Caco-2 (cell line): Measurements from ENCODE around the gene CFAP54. TPM values are rescaled to one million over a fixed set of nuclear protein-coding genes. Genes with fewer than 3 reads are reported as not detected.

Experiments
- BruUV-seq: library from RNA; stranded (reverse); fragments of 400-500 nt; replicated peaks from 2 replicates; lab custom pipeline; 2021; lab: Mats Ljungman, UMichigan
- CTCF ChIA-PET: fragments of 300-600 bp; sonication (Branson Sonifier 250); formaldehyde crosslinking; loops from one replicate; lab custom pipeline; 2022; ENCODE audit warnings: antibody characterized with exemption; lab: Charles Lee
- POLR2A ChIA-PET: fragments of 300-600 bp; sonication (Branson Sonifier 250); formaldehyde crosslinking; loops from one replicate; lab custom pipeline; 2022; ENCODE audit warnings: antibody characterized with exemption; lab: Charles Lee
- DNase-seq, 2 experiments: peaks; one replicate each; pipeline versions ENCODE4 v3.0.0 to v3.0.0-alpha.2; 2020 to 2022
- H3K27me3 ChIP-seq: replicated peaks from 2 replicates; pipeline ENCODE4 v1.6.0; 2011; ENCODE audit warnings: low read length; ENCODE audit not compliant: control insufficient read depth, insufficient read depth
- H3K36me3 ChIP-seq: 2 replicates; pipeline ENCODE4 v1.5.1; 2011; ENCODE audit warnings: low read length; ENCODE audit not compliant: control insufficient read depth, insufficient read depth
- H3K4me1 ChIP-seq: fragments of 250-450 bp; sonication (Bioruptor Pico); 2 replicates; pipeline ENCODE4 v1.5.1; 2020; ENCODE audit warnings: mild to moderate bottlenecking
- H3K4me3 ChIP-seq: 2 replicates; pipeline ENCODE4 v1.5.1; 2011; ENCODE audit warnings: low read depth, mild to moderate bottlenecking, control low read depth, low read length
- H3K9me3 ChIP-seq: fragments of 250-450 bp; sonication (Bioruptor Pico); 2 replicates; pipeline ENCODE4 v1.5.1; 2020; ENCODE audit warnings: mild to moderate bottlenecking, moderate library complexity
- H3K27ac Mint-ChIP-seq: one replicate; pipeline ENCODE4 v1.8.0; 2022; ENCODE audit warnings: mixed read lengths; ENCODE audit not compliant: unreplicated experiment
- H3K27me3 Mint-ChIP-seq: one replicate; pipeline ENCODE4 v1.8.0; 2022; ENCODE audit warnings: mixed read lengths; ENCODE audit not compliant: insufficient read depth, unreplicated experiment
- H3K36me3 Mint-ChIP-seq: one replicate; pipeline ENCODE4 v1.8.0; 2022; ENCODE audit warnings: mild to moderate bottlenecking, mixed read lengths; ENCODE audit not compliant: insufficient read depth, unreplicated experiment
- H3K4me1 Mint-ChIP-seq: one replicate; pipeline ENCODE4 v1.8.0; 2022; ENCODE audit warnings: low read depth, mixed read lengths; ENCODE audit not compliant: unreplicated experiment
- H3K4me3 Mint-ChIP-seq: one replicate; pipeline ENCODE4 v1.8.0; 2022; ENCODE audit warnings: mild to moderate bottlenecking, moderate library complexity, mixed read lengths; ENCODE audit not compliant: unreplicated experiment
- H3K9me3 Mint-ChIP-seq: one replicate; pipeline ENCODE4 v1.8.0; 2022; ENCODE audit warnings: mixed read lengths; ENCODE audit not compliant: unreplicated experiment
- CTCF ChIP-seq, 2 experiments: fragments of 200-600 bp in 1 of 2; IDR thresholded peaks; 1 replicate in 1 of 2; 2 replicates in 1 of 2; pipeline versions ENCODE4 v1.5.1 to v1.8.0; 2011 to 2022; ENCODE audit warnings: antibody characterized with exemption in 1 of 2, control low read depth in 1 of 2, inconsistent platforms in 1 of 2, low read depth in 1 of 2, low read length in 1 of 2, mild to moderate bottlenecking in 1 of 2, moderate library complexity in 1 of 2; ENCODE audit not compliant: insufficient read depth in 1 of 2, severe bottlenecking in 1 of 2, unreplicated experiment in 1 of 2
- intact Hi-C: fragments of 100-400 bp; cut with micrococcal nuclease; formaldehyde crosslinking; loops from one replicate; pipeline ENCODE4 v1.10.0; 2022; ENCODE audit not compliant: unreplicated experiment
- total RNA-seq: library from RNA; stranded (reverse); gene quantifications from 2 replicates; pipeline ENCODE4 v1.2.3, GENCODE V29; 2022

Gene CFAP54
- total RNA-seq, 1 experiment from 2014 or later, result 0.14 TPM

- no peak for DNase-seq
- Mint-ChIP-seq H3K27me3 (no peaks in the 10 kb centered on the region), H3K4me3 (no peak overlapping the region), H3K4me1 (peaks cover 19% of the 10 kb centered on the region), H3K36me3 (no peaks in the 10 kb centered on the region), H3K9me3 (peaks cover 21% of the 10 kb centered on the region), H3K27ac (no peak overlapping the region)
- Histone ChIP-seq H3K9me3 (peaks cover 20% of the 10 kb centered on the region), H3K27me3 (no peaks in the 10 kb centered on the region), H3K4me1 (peaks cover 19% of the 10 kb centered on the region), H3K36me3 (no peaks in the 10 kb centered on the region), H3K4me3 (no peak overlapping the region)
- BruUV-seq, result no TSS peak
- TF ChIP-seq CTCF (IDR thresholded peaks at IDR 0.05; ENCODE audit: insufficient read depth in 1 of 2, low read depth in 1 of 2, low read length in 1 of 2, severe bottlenecking in 1 of 2, unreplicated experiment in 1 of 2), result no peak
- intact Hi-C loops, result no loop called here
- ChIA-PET CTCF (no interaction called here), POLR2A (no interaction called here)
These were observed 316.9 kb downstream of the CFAP54 start for GRCh38 chr12:96806272-96806671.

- no peak for TF ChIP-seq CTCF (IDR thresholded peaks at IDR 0.05; ENCODE audit: insufficient read depth in 1 of 2, low read depth in 1 of 2, low read length in 1 of 2, severe bottlenecking in 1 of 2, unreplicated experiment in 1 of 2)
- Histone ChIP-seq H3K4me1 (peaks cover 24% of the 10 kb centered on the region), H3K27me3 (no peaks in the 10 kb centered on the region), H3K4me3 (no peak overlapping the region), H3K9me3 (peaks cover 20% of the 10 kb centered on the region), H3K36me3 (no peaks in the 10 kb centered on the region)
- BruUV-seq, result no TSS peak
- Mint-ChIP-seq H3K27ac (peak overlapping the region; percentile 9), H3K4me1 (peaks cover 28% of the 10 kb centered on the region), H3K27me3 (no peaks in the 10 kb centered on the region), H3K4me3 (no peak overlapping the region), H3K9me3 (peaks cover 29% of the 10 kb centered on the region), H3K36me3 (no peaks in the 10 kb centered on the region)
- intact Hi-C loops, result no loop called here
- CTCF ChIA-PET, result no interaction called here
- POLR2A ChIA-PET, result no interaction called here
- no peak for DNase-seq
These were observed 318.4 kb downstream of the CFAP54 start for GRCh38 chr12:96807741-96808140.

- no peaks in the 10 kb centered on the region for H3K36me3 Mint-ChIP-seq
- CTCF ChIA-PET, result no interaction called here
- H3K4me1 Mint-ChIP-seq, result peaks cover 32% of the 10 kb centered on the region
- intact Hi-C loops, result no loop called here
- peak overlapping the region; percentile 9 for H3K27ac Mint-ChIP-seq
- no peak for DNase-seq
- H3K36me3 ChIP-seq, result no peaks in the 10 kb centered on the region
- TF ChIP-seq CTCF (IDR thresholded peaks at IDR 0.05; ENCODE audit: insufficient read depth in 1 of 2, low read depth in 1 of 2, low read length in 1 of 2, severe bottlenecking in 1 of 2, unreplicated experiment in 1 of 2), result no peak
- H3K9me3 Mint-ChIP-seq, result peaks cover 34% of the 10 kb centered on the region
- H3K4me3 ChIP-seq, result no peak overlapping the region
- no peak overlapping the region for H3K4me3 Mint-ChIP-seq
- no peaks in the 10 kb centered on the region for H3K27me3 ChIP-seq
- no peaks in the 10 kb centered on the region for H3K27me3 Mint-ChIP-seq
- peaks cover 15% of the 10 kb centered on the region for H3K9me3 ChIP-seq
- peaks cover 24% of the 10 kb centered on the region for H3K4me1 ChIP-seq
- POLR2A ChIA-PET, result no interaction called here
- no TSS peak for BruUV-seq
These were observed 319.2 kb downstream of the CFAP54 start for GRCh38 chr12:96808587-96808986.
